MM.1S (cell line): ENCODE results near the gene RAB44.
A peak's percentile ranks its signal among the peaks of the same experiment; 100 is the strongest.

ENCODE experiments used
- DNase-seq: peaks from one replicate; pipeline ENCODE4 v3.0.0-alpha.2; 2015
- H2AFZ ChIP-seq: fragments of 300-600 bp; sonication (generic); 2 replicates; pipeline ENCODE4 v1.6.0; 2016; ENCODE audit warnings: antibody characterized with exemption, low read length
- H3F3A ChIP-seq: fragments of 300-600 bp; sonication (generic); 2 replicates; pipeline ENCODE4 v1.6.1; 2016; ENCODE audit warnings: mild to moderate bottlenecking, antibody characterized with exemption, low read length, moderate library complexity, mixed read lengths; ENCODE audit not compliant: insufficient read depth
- H3K27ac ChIP-seq: fragments of 300-600 bp; sonication (generic); 2 replicates; pipeline ENCODE4 v1.5.1; 2016; ENCODE audit warnings: mild to moderate bottlenecking, low read length
- H3K27me3 ChIP-seq: fragments of 300-600 bp; sonication (generic); replicated peaks from 2 replicates; pipeline ENCODE4 v1.6.0; 2016; ENCODE audit warnings: low read length; ENCODE audit not compliant: insufficient read depth
- H3K36me3 ChIP-seq: fragments of 300-600 bp; sonication (generic); replicated peaks from 2 replicates; pipeline ENCODE4 v1.6.1; 2016; ENCODE audit warnings: mild to moderate bottlenecking, low read length, mixed read lengths; ENCODE audit not compliant: insufficient read depth
- H3K4me1 ChIP-seq: fragments of 300-600 bp; sonication (generic); 2 replicates; pipeline ENCODE4 v1.6.1; 2016; ENCODE audit warnings: low read length, mixed read lengths
- H3K4me2 ChIP-seq: fragments of 300-600 bp; sonication (generic); 2 replicates; pipeline ENCODE4 v1.6.0; 2016; ENCODE audit warnings: low read depth, low read length
- H3K4me3 ChIP-seq: fragments of 300-600 bp; sonication (generic); 2 replicates; pipeline ENCODE4 v1.5.1; 2016; ENCODE audit warnings: low read length, mixed read lengths
- H3K79me2 ChIP-seq: fragments of 300-600 bp; sonication (generic); 2 replicates; pipeline ENCODE4 v1.6.1; 2016; ENCODE audit warnings: mixed run types, low read length, mixed read lengths
- H3K9ac ChIP-seq: fragments of 300-600 bp; sonication (generic); 2 replicates; pipeline ENCODE4 v1.6.1; 2016; ENCODE audit warnings: low read length, mixed read lengths
- H3K9me2 ChIP-seq: fragments of 300-600 bp; sonication (generic); replicated peaks from 2 replicates; pipeline ENCODE4 v1.6.1; 2016; ENCODE audit warnings: mild to moderate bottlenecking, low read length, mixed read lengths; ENCODE audit not compliant: insufficient read depth
- H3K9me3 ChIP-seq: fragments of 300-600 bp; sonication (generic); replicated peaks from 2 replicates; pipeline ENCODE4 v1.6.1; 2016; ENCODE audit warnings: mild to moderate bottlenecking, low read length, mixed read lengths; ENCODE audit not compliant: insufficient read depth
- H4K20me1 ChIP-seq: fragments of 300-600 bp; sonication (generic); 2 replicates; pipeline ENCODE4 v1.6.1; 2016; ENCODE audit warnings: mild to moderate bottlenecking, low read length, moderate library complexity, mixed read lengths; ENCODE audit not compliant: insufficient read depth
- CTCF ChIP-seq: fragments of 300-600 bp; sonication (generic); IDR thresholded peaks from 2 replicates; pipeline ENCODE4 v1.5.1; 2016; ENCODE audit warnings: antibody characterized with exemption, low read length, mixed read lengths
- EZH2 ChIP-seq: fragments of 300-600 bp; sonication (generic); optimal IDR thresholded peaks from 2 replicates; pipeline ENCODE3; 2017; ENCODE audit warnings: low read depth, mild to moderate bottlenecking, antibody characterized with exemption, low read length, mixed read lengths
- EZH2phosphoT487 ChIP-seq: fragments of 300-600 bp; sonication (generic); IDR thresholded peaks from 2 replicates; pipeline ENCODE4 v1.6.1; 2018; ENCODE audit warnings: antibody characterized with exemption, low read length

The RAB44 gene

GRCh38 chr6:36756786-36757185 lies 59.2 kb downstream of the RAB44 start:
- H3K27ac ChIP-seq, result peak overlapping the region; percentile 63

GRCh38 chr6:36757206-36757605 lies 59.6 kb downstream of the RAB44 start:
- TF ChIP-seq CTCF, result peak; percentile 29
- no peak for TF ChIP-seq EZH2
- Histone ChIP-seq H3K9me3 (no peaks in the 10 kb centered on the region), H3K9me2 (no peaks in the 10 kb centered on the region), H3K4me2 (peak overlapping the region; percentile 78), H4K20me1 (no peaks in the 10 kb centered on the region), H3K4me3 (peak overlapping the region; percentile 37), H3K27ac (peak overlapping the region; percentile 63), H3F3A (peaks cover 58% of the 10 kb centered on the region), H3K79me2 (0 out of 2 replicates have a peak, but pooled peaks cover 6% of the 10 kb centered on the region), H3K9ac (peak overlapping the region; percentile 32; the same call in 1 of the 2 replicates), H3K27me3 (no peaks in the 10 kb centered on the region), H3K36me3 (no peaks in the 10 kb centered on the region), H2AFZ (peak overlapping the region; percentile 22; the same call in 1 of the 2 replicates), H3K4me1 (peaks cover 66% of the 10 kb centered on the region)
- DNase-seq, result peak; percentile 79

More at GRCh38 chr6:36756786-36757185, 59.2 kb downstream of the RAB44 start:
- no peak for TF ChIP-seq CTCF
- TF ChIP-seq EZH2, result no peak
- no peak for TF ChIP-seq EZH2phosphoT487
- Histone ChIP-seq H3K9me2 (no peaks in the 10 kb centered on the region), H3K4me3 (peak overlapping the region; percentile 37), H3K79me2 (0 out of 2 replicates have a peak, but pooled peaks cover 6% of the 10 kb centered on the region), H3K36me3 (no peaks in the 10 kb centered on the region), H3K27me3 (no peaks in the 10 kb centered on the region), H4K20me1 (no peaks in the 10 kb centered on the region), H3K9ac (peak overlapping the region; percentile 32; the same call in 1 of the 2 replicates), H3F3A (peaks cover 62% of the 10 kb centered on the region), H3K4me2 (peak overlapping the region; percentile 78), H3K4me1 (peaks cover 71% of the 10 kb centered on the region), H2AFZ (peak overlapping the region; percentile 22), H3K9me3 (no peaks in the 10 kb centered on the region)
- no peak for DNase-seq

DNA sequence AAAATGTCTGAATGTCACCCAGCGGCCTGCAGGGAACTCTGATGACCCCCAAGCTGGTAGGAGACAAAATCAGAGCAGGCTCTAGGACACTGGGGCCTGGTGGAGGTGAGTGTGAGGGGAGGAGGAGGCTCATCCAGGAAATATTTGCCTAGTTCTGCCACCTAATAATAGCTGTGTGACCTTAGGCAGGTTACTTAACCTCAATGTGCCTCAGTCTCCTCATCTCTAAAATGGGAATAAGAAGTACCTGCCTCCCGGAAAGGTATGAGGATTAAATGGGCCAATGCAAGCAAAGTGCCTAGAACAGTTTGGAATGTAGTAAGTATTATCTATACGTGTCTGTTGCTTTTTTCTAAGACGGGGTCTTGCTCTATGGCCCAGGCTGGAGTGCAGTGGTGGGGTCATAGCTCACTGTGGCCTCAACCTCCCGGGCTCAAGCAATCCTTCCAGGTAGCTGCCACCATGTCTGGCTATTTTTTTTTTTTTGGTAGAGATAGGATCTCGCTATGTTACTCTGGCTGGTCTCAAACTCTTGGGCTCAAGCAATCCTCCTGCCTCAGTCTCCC lies 60.4 kb downstream of the RAB44 start:
- no peak for DNase-seq
- H3K9me3 ChIP-seq, result no peaks in the 10 kb centered on the region
- H3K4me3 ChIP-seq, result no peak overlapping the region
- peaks cover 50% of the 10 kb centered on the region for H3F3A ChIP-seq
- H3K27ac ChIP-seq, result peak overlapping the region; percentile 63; the same call in 1 of the 2 replicates
- H2AFZ ChIP-seq, result no peak overlapping the region
- H3K4me2 ChIP-seq, result peak overlapping the region; percentile 94; the same call in 1 of the 2 replicates
- no peaks in the 10 kb centered on the region for H3K36me3 ChIP-seq
- TF ChIP-seq EZH2phosphoT487 (no peak), CTCF (no peak), EZH2 (no peak)
- 0 out of 2 replicates have a peak, but pooled peaks cover 6% of the 10 kb centered on the region for H3K79me2 ChIP-seq
- H4K20me1 ChIP-seq, result no peaks in the 10 kb centered on the region
- H3K9me2 ChIP-seq, result no peaks in the 10 kb centered on the region
- H3K27me3 ChIP-seq, result no peaks in the 10 kb centered on the region
- peaks cover 58% of the 10 kb centered on the region for H3K4me1 ChIP-seq
- no peak overlapping the region; the same call in 1 of the 2 replicates for H3K9ac ChIP-seq
